ENCODE results near the gene GFAP. TPM values are rescaled to one million over a fixed set of nuclear protein-coding genes. Genes with fewer than 3 reads are reported as not detected.

Gene GFAP
- total and polyA plus RNA-seq, 4 donors = 0.24 to 0.42 (median 0.33) TPM; not detected in 1

GRCh38 chr17:44910231-44911106 is 4.8 kb downstream of the GFAP start:
- H3K27ac ChIP-seq (ENCODE audit: low read depth in 1 of 2, low read length in 2 of 2) = no peak overlapping the region
- WGBS = 90% methylated on average over 13 of the region's 13 CpGs
- H3K4me3 ChIP-seq (ENCODE audit: low read depth in 1 of 3, low read length in 3 of 3) = no peak overlapping the region
- DNase-seq (ENCODE audit: low spot score) = no peak
- H3K27me3 ChIP-seq (ENCODE audit: control insufficient read depth in 4 of 4, insufficient read depth in 4 of 4, low read length in 3 of 4) = no peaks in the 10 kb centered on the region
- peaks cover 0 to 16% (median 10%) of the 10 kb centered on the region in 4 donors for H3K4me1 ChIP-seq (ENCODE audit: control insufficient read depth in 4 of 4, insufficient read depth in 4 of 4, low read length in 3 of 4)
- H3K36me3 ChIP-seq (ENCODE audit: control insufficient read depth in 4 of 4, insufficient read depth in 3 of 4, low read depth in 1 of 4, low read length in 3 of 4) = no peaks in the 10 kb centered on the region
- no peaks in the 10 kb centered on the region for H3K9me3 ChIP-seq (ENCODE audit: control insufficient read depth in 4 of 4, low read length in 3 of 4)
- H3K9ac ChIP-seq (ENCODE audit: low read depth in 1 of 2, low read length in 2 of 2) = no peak overlapping the region
- TF ChIP-seq HNF4A (conservative IDR thresholded peaks at IDR 0.05) = no peak

- Histone ChIP-seq H3K36me3 (ENCODE audit: control insufficient read depth in 4 of 4, insufficient read depth in 3 of 4, low read depth in 1 of 4, low read length in 3 of 4) (no peaks in the 10 kb centered on the region), H3K9me3 (ENCODE audit: control insufficient read depth in 4 of 4, low read length in 3 of 4) (no peaks in the 10 kb centered on the region), H3K4me3 (ENCODE audit: low read depth in 1 of 3, low read length in 3 of 3) (no peak overlapping the region), H3K4me1 (ENCODE audit: control insufficient read depth in 4 of 4, insufficient read depth in 4 of 4, low read length in 3 of 4) (peaks cover 0 to 16% (median 10%) of the 10 kb centered on the region in 4 donors), H3K27me3 (ENCODE audit: control insufficient read depth in 4 of 4, insufficient read depth in 4 of 4, low read length in 3 of 4) (no peaks in the 10 kb centered on the region), H3K27ac (ENCODE audit: low read depth in 1 of 2, low read length in 2 of 2) (no peak overlapping the region), H3K9ac (ENCODE audit: low read depth in 1 of 2, low read length in 2 of 2) (no peak overlapping the region)
- WGBS = 91% methylated on average over 11 of the region's 11 CpGs
- no peak for TF ChIP-seq HNF4A (conservative IDR thresholded peaks at IDR 0.05)
- TF ChIP-seq ZBTB33 (IDR thresholded peaks at IDR 0.05) = no peak
- TF ChIP-seq JUND (IDR thresholded peaks at IDR 0.05) = no peak
- TF ChIP-seq NR2F2 (IDR thresholded peaks at IDR 0.05) = no peak
- TF ChIP-seq GABPA (IDR thresholded peaks at IDR 0.05 in 1 of 2, conservative IDR thresholded peaks at IDR 0.05 in 1 of 2) = no peak
- TF ChIP-seq RXRA (IDR thresholded peaks at IDR 0.05) = no peak
- no peak for TF ChIP-seq EGR1 (IDR thresholded peaks at IDR 0.05; ENCODE audit: low read depth in 2 of 2)
- no peak for TF ChIP-seq RAD21 (IDR thresholded peaks at IDR 0.05)
- TF ChIP-seq REST (IDR thresholded peaks at IDR 0.05) = no peak
- no peak for TF ChIP-seq FOXA1 (IDR thresholded peaks at IDR 0.05)
- TF ChIP-seq HNF4G (IDR thresholded peaks at IDR 0.05) = no peak
- no peak for TF ChIP-seq CTCF (IDR thresholded peaks at IDR 0.05; ENCODE audit: low read depth, low read length, missing input control)
- TF ChIP-seq MAX (IDR thresholded peaks at IDR 0.05) = no peak
- TF ChIP-seq TAF1 (conservative IDR thresholded peaks at IDR 0.05) = no peak
- no peak for DNase-seq (ENCODE audit: low spot score)
Observed at GRCh38 chr17:44909681-44910144, 5.6 kb downstream of the GFAP start.

Data from liver (tissue), 9 donors.